ENCODE data around the gene RALGAPA1. TPM values are rescaled to one million over a fixed set of nuclear protein-coding genes. Genes with fewer than 3 reads are reported as not detected.

RALGAPA1 gene
- total RNA-seq, 2 experiments from 2014 or later: 27.6 to 36.5 TPM

DNA sequence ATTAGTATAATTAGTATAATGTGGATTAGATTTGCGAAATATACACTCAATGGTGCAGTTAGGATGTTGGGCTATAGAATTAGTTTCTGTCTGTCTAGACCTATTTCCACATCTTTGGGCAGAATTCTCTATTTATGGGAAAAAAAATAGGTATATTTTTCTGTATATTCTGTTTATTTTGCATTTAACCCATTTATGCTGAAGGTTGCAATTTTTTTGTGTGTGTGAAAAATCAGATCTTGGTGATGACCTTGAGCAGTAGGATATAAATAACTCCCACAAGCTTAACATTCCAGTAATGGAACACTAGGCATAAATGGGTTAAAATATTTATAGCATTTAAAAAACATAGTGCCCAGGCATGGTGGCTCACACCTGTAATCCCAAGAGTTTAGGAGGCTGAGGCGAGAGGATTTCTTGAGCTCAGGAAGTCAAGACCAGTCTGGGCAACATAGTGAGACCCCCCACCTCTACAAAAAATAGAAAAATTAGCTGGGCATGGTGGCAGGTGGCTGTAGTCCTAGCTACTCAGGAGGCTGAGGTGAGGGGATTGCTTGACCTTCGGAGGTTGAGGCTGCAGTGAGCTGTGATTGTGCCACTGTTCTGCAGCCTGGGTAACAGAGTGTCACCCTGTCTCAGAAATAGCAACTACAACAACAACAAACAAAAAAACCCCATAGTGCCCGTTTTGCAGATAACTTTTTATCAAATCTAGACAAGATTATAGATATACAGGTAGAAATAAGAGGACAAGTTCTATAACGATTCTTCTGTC lies 26.3 kb upstream of the RALGAPA1 start:
- intact Hi-C loops (cut with micrococcal nuclease; ENCODE audit: unreplicated experiment): no loop called here
- TSS peak; percentile 29 for BruUV-seq (replicated peaks)
- no peak overlapping the region for H3K27ac ChIP-seq (ENCODE audit: low read depth, low read length, poor library complexity, severe bottlenecking)
- H3K9me2 ChIP-seq (ENCODE audit: insufficient read depth, low read length): no peaks in the 10 kb centered on the region
- no peak for DNase-seq (ENCODE audit: low spot score)
- H3K9me3 ChIP-seq (ENCODE audit: low read length): no peaks in the 10 kb centered on the region
- peaks cover 61% of the 10 kb centered on the region for H3K36me3 ChIP-seq (ENCODE audit: insufficient read depth, low read length)
- CTCF ChIA-PET (ENCODE audit: unreplicated experiment): no interaction called here
- H2AFZ ChIP-seq (ENCODE audit: low read length): no peak overlapping the region
- POLR2A ChIA-PET: interaction anchor here (0.6 to 2.4 kb wide), 8 partner anchors 9 to 649 kb away, joined by 3 to 24 read pairs (median 4); partner anchors contain the start of gene BRMS1L
- no peaks in the 10 kb centered on the region for H3K4me1 ChIP-seq (ENCODE audit: insufficient read depth, low read length, poor library complexity, severe bottlenecking)
- H3K4me3 ChIP-seq (ENCODE audit: low read depth, low read length, poor library complexity, severe bottlenecking): no peak overlapping the region
- H4K20me1 ChIP-seq (ENCODE audit: insufficient read depth, low read length): no peaks in the 10 kb centered on the region
- TF ChIP-seq EZH2phosphoT487 (IDR thresholded peaks at IDR 0.05; ENCODE audit: borderline replicate concordance, low read depth, low read length): no peak
- no peaks in the 10 kb centered on the region for H3K79me2 ChIP-seq (ENCODE audit: insufficient read depth, low read depth, low read length)
- H3K4me2 ChIP-seq (ENCODE audit: low read length): no peak overlapping the region

DNA sequence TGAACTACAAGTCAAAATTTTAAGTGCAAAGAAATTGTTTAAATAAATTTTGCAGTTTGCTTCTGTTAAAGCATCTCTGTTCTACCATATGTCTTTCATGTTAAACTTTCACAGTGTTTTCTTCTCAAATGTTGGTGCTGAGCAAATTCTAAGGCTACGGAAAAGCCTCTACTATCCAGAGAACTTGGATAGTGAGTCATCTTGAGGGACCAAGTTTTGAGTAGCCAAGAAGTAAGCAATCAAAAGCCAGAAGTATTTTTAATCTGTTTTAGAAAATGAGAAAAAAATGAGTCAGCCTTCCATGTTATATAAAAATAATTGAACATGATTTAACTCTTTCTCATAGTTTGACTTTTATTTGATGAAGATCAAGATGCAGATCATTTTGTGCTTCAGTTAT lies 20.4 kb upstream of the RALGAPA1 start:
- DNase-seq (ENCODE audit: low spot score): no peak
- ChIA-PET CTCF (ENCODE audit: unreplicated experiment) (no interaction called here), POLR2A (no interaction called here)
- no peak for TF ChIP-seq EZH2phosphoT487 (IDR thresholded peaks at IDR 0.05; ENCODE audit: borderline replicate concordance, low read depth, low read length)
- TF ChIP-seq, protein P1, sequence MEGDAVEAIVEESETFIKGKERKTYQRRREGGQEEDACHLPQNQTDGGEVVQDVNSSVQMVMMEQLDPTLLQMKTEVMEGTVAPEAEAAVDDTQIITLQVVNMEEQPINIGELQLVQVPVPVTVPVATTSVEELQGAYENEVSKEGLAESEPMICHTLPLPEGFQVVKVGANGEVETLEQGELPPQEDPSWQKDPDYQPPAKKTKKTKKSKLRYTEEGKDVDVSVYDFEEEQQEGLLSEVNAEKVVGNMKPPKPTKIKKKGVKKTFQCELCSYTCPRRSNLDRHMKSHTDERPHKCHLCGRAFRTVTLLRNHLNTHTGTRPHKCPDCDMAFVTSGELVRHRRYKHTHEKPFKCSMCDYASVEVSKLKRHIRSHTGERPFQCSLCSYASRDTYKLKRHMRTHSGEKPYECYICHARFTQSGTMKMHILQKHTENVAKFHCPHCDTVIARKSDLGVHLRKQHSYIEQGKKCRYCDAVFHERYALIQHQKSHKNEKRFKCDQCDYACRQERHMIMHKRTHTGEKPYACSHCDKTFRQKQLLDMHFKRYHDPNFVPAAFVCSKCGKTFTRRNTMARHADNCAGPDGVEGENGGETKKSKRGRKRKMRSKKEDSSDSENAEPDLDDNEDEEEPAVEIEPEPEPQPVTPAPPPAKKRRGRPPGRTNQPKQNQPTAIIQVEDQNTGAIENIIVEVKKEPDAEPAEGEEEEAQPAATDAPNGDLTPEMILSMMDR (conservative IDR thresholded peaks at IDR 0.05; ENCODE audit: low read length): no peak
- Histone ChIP-seq H3K4me3 (ENCODE audit: low read depth, low read length, poor library complexity, severe bottlenecking) (no peak overlapping the region), H3K79me2 (ENCODE audit: insufficient read depth, low read depth, low read length) (peaks cover 12% of the 10 kb centered on the region; the same call in 1 of the 2 replicates), H2AFZ (ENCODE audit: low read length) (no peak overlapping the region), H3K9me3 (ENCODE audit: low read length) (no peaks in the 10 kb centered on the region), H3K27ac (ENCODE audit: low read depth, low read length, poor library complexity, severe bottlenecking) (no peak overlapping the region), H4K20me1 (ENCODE audit: insufficient read depth, low read length) (peaks cover 8% of the 10 kb centered on the region; the same call in 1 of the 2 replicates), H3K4me2 (ENCODE audit: low read length) (no peak overlapping the region), H3K9me2 (ENCODE audit: insufficient read depth, low read length) (no peaks in the 10 kb centered on the region), H3K36me3 (ENCODE audit: insufficient read depth, low read length) (peaks cover 24% of the 10 kb centered on the region; the same call in 1 of the 2 replicates), H3K4me1 (ENCODE audit: insufficient read depth, low read length, poor library complexity, severe bottlenecking) (peaks cover 13% of the 10 kb centered on the region)
- BruUV-seq (replicated peaks): no TSS peak
- intact Hi-C loops (cut with micrococcal nuclease; ENCODE audit: unreplicated experiment): no loop called here

DNA sequence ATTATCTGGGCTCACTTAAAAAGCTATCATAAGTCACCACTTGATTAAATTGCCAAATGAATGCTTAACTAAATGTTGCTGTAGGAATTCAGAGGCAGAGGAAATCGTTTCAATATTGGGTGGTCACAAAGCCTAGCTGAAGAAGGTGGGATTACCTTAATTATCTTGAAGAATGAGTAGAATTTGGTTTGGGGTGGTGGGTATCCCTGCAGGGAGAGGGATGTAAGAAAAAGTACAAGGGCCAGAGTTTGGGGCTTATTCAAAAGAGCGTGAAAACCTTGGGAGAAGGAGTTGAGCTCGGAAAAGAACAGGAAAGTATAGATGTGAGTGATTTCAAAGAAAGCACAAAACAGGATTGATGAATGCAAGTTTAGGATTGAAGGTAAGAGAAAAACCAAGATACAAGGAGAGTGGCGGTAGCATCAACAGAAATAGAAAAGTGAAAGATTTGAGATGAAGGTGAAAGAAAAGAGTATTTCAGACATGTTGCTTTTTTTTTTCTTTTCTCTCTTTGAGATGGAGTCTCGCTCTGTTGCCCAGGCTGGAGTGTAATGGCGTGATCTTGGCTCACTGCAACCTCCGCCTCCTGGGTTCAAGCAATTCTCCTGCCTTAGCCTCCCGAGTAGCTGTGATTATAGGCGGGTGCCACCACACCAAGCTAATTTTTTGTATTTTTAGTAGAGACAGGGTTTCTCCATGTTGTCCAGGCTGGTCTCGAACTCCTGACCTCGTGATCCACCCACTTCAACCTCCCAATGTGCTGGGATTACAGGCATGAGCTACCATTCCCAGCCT lies 18.8 kb upstream of the RALGAPA1 start:
- Histone ChIP-seq H3K9me3 (ENCODE audit: low read length) (no peaks in the 10 kb centered on the region), H4K20me1 (ENCODE audit: insufficient read depth, low read length) (peaks cover 8% of the 10 kb centered on the region; the same call in 1 of the 2 replicates), H3K36me3 (ENCODE audit: insufficient read depth, low read length) (peaks cover 12% of the 10 kb centered on the region; the same call in 1 of the 2 replicates), H3K79me2 (ENCODE audit: insufficient read depth, low read depth, low read length) (peaks cover 12% of the 10 kb centered on the region; the same call in 1 of the 2 replicates), H2AFZ (ENCODE audit: low read length) (no peak overlapping the region), H3K9me2 (ENCODE audit: insufficient read depth, low read length) (no peaks in the 10 kb centered on the region), H3K4me1 (ENCODE audit: insufficient read depth, low read length, poor library complexity, severe bottlenecking) (peaks cover 13% of the 10 kb centered on the region), H3K27ac (ENCODE audit: low read depth, low read length, poor library complexity, severe bottlenecking) (no peak overlapping the region), H3K4me2 (ENCODE audit: low read length) (peak overlapping the region; percentile 89), H3K4me3 (ENCODE audit: low read depth, low read length, poor library complexity, severe bottlenecking) (peak overlapping the region; percentile 90)
- intact Hi-C loops (cut with micrococcal nuclease; ENCODE audit: unreplicated experiment): no loop called here
- TF ChIP-seq, protein P1 (conservative IDR thresholded peaks at IDR 0.05; ENCODE audit: low read length): no peak
- TF ChIP-seq EZH2phosphoT487 (IDR thresholded peaks at IDR 0.05; ENCODE audit: borderline replicate concordance, low read depth, low read length): no peak
- BruUV-seq (replicated peaks): no TSS peak
- ChIA-PET POLR2A (interaction anchor here (0.6 to 2.9 kb wide), 5 partner anchors 7 to 109 kb away, joined by 3 to 27 read pairs (median 17); partner anchors contain the start of gene RALGAPA1), CTCF (ENCODE audit: unreplicated experiment) (no interaction called here)
- DNase-seq (ENCODE audit: low spot score): no peak
